ENCODE results near the gene QSOX2.

The QSOX2 gene

DNA sequence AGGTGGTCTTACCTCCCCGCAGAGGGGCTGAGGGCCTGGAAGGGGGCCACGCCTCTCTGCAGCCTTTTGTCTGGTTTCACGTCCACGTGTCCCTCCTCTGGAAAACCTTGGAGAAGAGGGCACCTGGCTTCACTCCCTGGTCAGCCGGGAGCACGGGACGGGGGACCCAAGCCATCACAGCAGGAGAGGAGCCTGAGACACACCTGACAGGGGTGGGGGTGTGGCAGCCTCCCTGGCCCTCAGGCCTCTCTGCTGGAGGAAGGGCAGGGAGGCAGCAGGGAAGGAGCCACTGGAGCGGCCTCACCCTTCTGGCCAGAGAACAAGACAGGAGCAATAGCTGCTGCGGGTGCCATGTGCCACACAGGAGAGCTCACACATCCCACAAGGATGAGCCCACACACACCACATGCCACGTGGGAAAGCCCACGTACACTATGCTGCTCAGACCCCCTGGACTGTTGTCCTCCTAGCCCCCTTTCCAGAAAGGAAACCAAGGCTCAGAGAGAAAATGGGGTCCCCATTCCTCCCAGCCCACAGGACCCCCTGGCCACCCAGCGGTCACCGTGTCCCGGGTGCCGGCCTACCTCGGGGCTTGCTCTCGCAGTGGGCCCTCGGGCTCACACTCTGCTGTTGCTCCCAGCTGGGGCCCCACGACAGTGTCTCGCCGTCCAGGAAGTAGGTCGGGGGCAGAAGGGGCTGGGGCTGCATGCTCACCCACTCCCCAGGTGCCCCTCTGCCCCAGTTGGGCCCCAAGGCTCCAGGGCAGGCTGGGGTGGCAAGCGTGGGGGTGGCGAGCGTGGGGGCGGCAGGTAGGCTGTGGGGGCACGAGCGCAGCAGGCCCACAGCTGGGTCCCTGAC, 40.1 kb upstream of the QSOX2 start:
- TF ChIP-seq, protein P1, sequence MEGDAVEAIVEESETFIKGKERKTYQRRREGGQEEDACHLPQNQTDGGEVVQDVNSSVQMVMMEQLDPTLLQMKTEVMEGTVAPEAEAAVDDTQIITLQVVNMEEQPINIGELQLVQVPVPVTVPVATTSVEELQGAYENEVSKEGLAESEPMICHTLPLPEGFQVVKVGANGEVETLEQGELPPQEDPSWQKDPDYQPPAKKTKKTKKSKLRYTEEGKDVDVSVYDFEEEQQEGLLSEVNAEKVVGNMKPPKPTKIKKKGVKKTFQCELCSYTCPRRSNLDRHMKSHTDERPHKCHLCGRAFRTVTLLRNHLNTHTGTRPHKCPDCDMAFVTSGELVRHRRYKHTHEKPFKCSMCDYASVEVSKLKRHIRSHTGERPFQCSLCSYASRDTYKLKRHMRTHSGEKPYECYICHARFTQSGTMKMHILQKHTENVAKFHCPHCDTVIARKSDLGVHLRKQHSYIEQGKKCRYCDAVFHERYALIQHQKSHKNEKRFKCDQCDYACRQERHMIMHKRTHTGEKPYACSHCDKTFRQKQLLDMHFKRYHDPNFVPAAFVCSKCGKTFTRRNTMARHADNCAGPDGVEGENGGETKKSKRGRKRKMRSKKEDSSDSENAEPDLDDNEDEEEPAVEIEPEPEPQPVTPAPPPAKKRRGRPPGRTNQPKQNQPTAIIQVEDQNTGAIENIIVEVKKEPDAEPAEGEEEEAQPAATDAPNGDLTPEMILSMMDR (conservative IDR thresholded peaks at IDR 0.05; ENCODE audit: control insufficient read depth, insufficient read depth, low read depth, low read length) = no peak
- no peak for DNase-seq (ENCODE audit: low read depth)
- no peak overlapping the region for H3K4me3 ChIP-seq (ENCODE audit: control insufficient read depth, low read depth, low read length)

GRCh38 chr9:136284951-136285350, 39.3 kb upstream of the QSOX2 start:
- TF ChIP-seq, protein P1 (conservative IDR thresholded peaks at IDR 0.05; ENCODE audit: control insufficient read depth, insufficient read depth, low read depth, low read length) = no peak
- no peak for DNase-seq (ENCODE audit: low read depth)
- H3K4me3 ChIP-seq (ENCODE audit: control insufficient read depth, low read depth, low read length) = no peak overlapping the region

DNA sequence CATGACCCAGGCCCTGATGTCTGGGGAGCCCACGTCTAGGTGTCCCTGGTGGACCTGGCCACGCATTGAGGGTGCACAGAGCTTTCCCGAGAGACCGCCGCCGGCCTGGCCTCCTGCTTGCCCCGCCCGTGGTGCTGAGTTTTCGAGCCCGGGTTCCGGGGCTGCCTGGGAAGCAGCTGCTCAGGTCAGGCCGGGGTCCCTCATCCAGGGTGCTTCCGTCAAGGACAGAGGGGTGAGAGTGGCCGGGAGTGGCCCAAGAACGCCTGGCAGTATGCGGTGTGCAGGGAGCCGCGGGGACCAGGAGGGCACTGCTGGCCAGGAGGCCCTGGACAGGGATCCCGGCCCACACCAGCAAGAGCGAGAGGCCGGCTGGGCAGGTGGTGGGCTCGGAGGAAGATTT, 38.7 kb upstream of the QSOX2 start:
- DNase-seq (ENCODE audit: low read depth) = no peak
- TF ChIP-seq, protein P1 (conservative IDR thresholded peaks at IDR 0.05; ENCODE audit: control insufficient read depth, insufficient read depth, low read depth, low read length) = no peak
- H3K4me3 ChIP-seq (ENCODE audit: control insufficient read depth, low read depth, low read length) = no peak overlapping the region

DNA sequence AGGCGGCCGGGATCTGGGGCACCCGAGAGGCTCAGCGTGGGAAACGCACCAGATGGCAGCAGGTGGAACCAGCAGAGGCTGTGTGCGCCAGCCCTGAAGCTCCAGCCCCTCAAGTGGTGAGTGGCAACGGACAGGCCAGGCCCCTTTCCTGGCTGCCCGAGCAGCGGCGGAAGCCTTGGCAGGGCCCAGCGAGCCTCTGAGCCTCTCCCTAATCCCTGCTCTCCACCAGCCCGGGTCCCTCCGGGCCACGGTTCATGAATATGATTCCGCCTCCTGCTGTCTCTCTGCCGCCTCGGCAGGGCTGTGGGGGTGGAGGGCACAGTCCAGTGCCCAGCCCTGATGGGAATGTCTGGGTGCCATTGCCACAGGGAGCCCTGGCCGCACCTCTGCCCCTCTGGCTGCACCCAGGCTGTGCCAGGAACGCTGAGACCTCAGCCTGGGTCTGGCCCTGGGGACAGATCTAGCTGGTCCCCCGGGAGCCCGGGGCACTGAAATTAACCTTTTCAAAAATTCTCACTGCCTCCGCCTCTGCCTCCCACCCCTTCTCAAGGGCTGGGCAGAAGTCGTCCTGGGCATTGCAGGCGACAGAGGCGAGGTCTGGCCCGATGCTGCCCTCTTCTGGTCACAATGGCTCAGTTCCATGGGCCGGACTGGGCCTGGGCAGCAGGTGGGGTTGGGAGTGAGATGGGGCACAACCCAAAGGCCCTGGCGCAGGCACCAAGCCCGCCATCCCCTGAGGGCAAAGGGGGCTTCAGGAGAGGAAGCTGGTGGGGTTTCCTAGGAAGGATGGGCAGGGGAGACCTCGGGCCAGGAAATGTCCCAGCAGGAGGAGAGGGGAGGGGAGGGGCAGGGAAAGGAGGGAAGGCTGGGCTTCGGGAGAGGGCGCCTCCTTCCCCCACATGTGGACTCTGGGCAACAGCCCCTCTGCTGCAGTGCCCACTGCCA, 38.0 kb upstream of the QSOX2 start:
- peak; percentile 56 for DNase-seq (ENCODE audit: low read depth)
- TF ChIP-seq, protein P1 (conservative IDR thresholded peaks at IDR 0.05; ENCODE audit: control insufficient read depth, insufficient read depth, low read depth, low read length) = peak; percentile 77
- H3K4me3 ChIP-seq (ENCODE audit: control insufficient read depth, low read depth, low read length) = no peak overlapping the region

- DNase-seq (ENCODE audit: low read depth) = no peak
- TF ChIP-seq, protein P1 (conservative IDR thresholded peaks at IDR 0.05; ENCODE audit: control insufficient read depth, insufficient read depth, low read depth, low read length) = no peak
- no peak overlapping the region for H3K4me3 ChIP-seq (ENCODE audit: control insufficient read depth, low read depth, low read length)
Observed at GRCh38 chr9:136282272-136282861, 36.8 kb upstream of the QSOX2 start.
